GM23338 (cell line): ENCODE results near the gene ADAT2. TPM values are rescaled to one million over a fixed set of nuclear protein-coding genes. Genes with fewer than 3 reads are reported as not detected.

ENCODE experiments used
- ATAC-seq: fragments of 200-7000 bp; cut with Tn5 transposase; 3 replicates; pipeline ENCODE4 v1.9.1; 2020
- DNase-seq: peaks from one replicate; pipeline ENCODE4 v3.0.0-alpha.2; 2015; ENCODE audit warnings: low spot score
- H2AFZ ChIP-seq: fragments of 200-600 bp; sonication (generic); 2 replicates; pipeline ENCODE4 v1.8.0; 2016; ENCODE audit warnings: antibody characterized with exemption, mild to moderate bottlenecking, moderate library complexity
- H3F3A ChIP-seq: fragments of 200-600 bp; sonication (generic); replicated peaks from 2 replicates; pipeline ENCODE4 v1.8.0; 2017; ENCODE audit warnings: antibody characterized with exemption, mixed run types, low read depth
- H3K27ac ChIP-seq: fragments of 200-600 bp; sonication (generic); 2 replicates; pipeline ENCODE4 v1.6.1; 2016; ENCODE audit warnings: low read depth
- H3K27me3 ChIP-seq: fragments of 200-600 bp; sonication (generic); 2 replicates; pipeline ENCODE4 v1.8.0; 2016; ENCODE audit warnings: mild to moderate bottlenecking, mixed run types, moderate library complexity; ENCODE audit not compliant: insufficient read depth
- H3K36me3 ChIP-seq: fragments of 200-600 bp; sonication (generic); 2 replicates; pipeline ENCODE4 v1.8.0; 2016; ENCODE audit warnings: mild to moderate bottlenecking; ENCODE audit not compliant: insufficient read depth
- H3K4me1 ChIP-seq: fragments of 200-600 bp; sonication (generic); 2 replicates; pipeline ENCODE4 v1.8.0; 2016; ENCODE audit warnings: mild to moderate bottlenecking, moderate library complexity; ENCODE audit not compliant: insufficient read depth
- H3K4me2 ChIP-seq: fragments of 200-600 bp; sonication (generic); 2 replicates; pipeline ENCODE4 v1.7.1; 2017; ENCODE audit warnings: mixed run types
- H3K4me3 ChIP-seq: fragments of 200-600 bp; sonication (generic); 2 replicates; pipeline ENCODE4 v1.6.1; 2016; ENCODE audit warnings: mixed run types
- H3K79me2 ChIP-seq: fragments of 200-600 bp; sonication (generic); replicated peaks from 2 replicates; pipeline ENCODE4 v1.8.0; 2017; ENCODE audit warnings: mild to moderate bottlenecking; ENCODE audit not compliant: insufficient read depth
- H3K9me2 ChIP-seq: fragments of 200-600 bp; sonication (generic); 2 replicates; pipeline ENCODE4 v1.8.0; 2017; ENCODE audit not compliant: insufficient read depth
- H4K20me1 ChIP-seq: fragments of 200-600 bp; sonication (generic); replicated peaks from 2 replicates; pipeline ENCODE4 v1.8.0; 2017; ENCODE audit warnings: mild to moderate bottlenecking; ENCODE audit not compliant: insufficient read depth
- H3K27ac Mint-ChIP-seq: 2 replicates; pipeline ENCODE4 v1.8.0; 2020; ENCODE audit warnings: inconsistent platforms, mild to moderate bottlenecking, moderate library complexity, mixed read lengths
- H3K27me3 Mint-ChIP-seq: 3 replicates; pipeline ENCODE4 v1.8.0; 2022; ENCODE audit warnings: low read depth, mild to moderate bottlenecking, moderate library complexity, mixed read lengths, inconsistent platforms; ENCODE audit not compliant: insufficient read depth, poor library complexity
- H3K36me3 Mint-ChIP-seq: 3 replicates; pipeline ENCODE4 v1.8.0; 2021; ENCODE audit warnings: low read depth, mild to moderate bottlenecking, inconsistent platforms, moderate library complexity, mixed read lengths
- H3K4me1 Mint-ChIP-seq: 3 replicates; pipeline ENCODE4 v1.8.0; 2020; ENCODE audit warnings: mild to moderate bottlenecking, inconsistent platforms, mixed read lengths
- H3K4me3 Mint-ChIP-seq: 3 replicates; pipeline ENCODE4 v1.8.0; 2021; ENCODE audit warnings: moderate library complexity, mild to moderate bottlenecking, inconsistent platforms, mixed read lengths
- H3K9me3 Mint-ChIP-seq: 3 replicates; pipeline ENCODE4 v1.8.0; 2020; ENCODE audit warnings: moderate library complexity, mild to moderate bottlenecking, inconsistent platforms, mixed read lengths
- EZH2 ChIP-seq: fragments of 200-600 bp; sonication (generic); IDR thresholded peaks from one replicate; pipeline ENCODE4 v1.8.0; 2017; ENCODE audit warnings: antibody characterized with exemption, mild to moderate bottlenecking, low read depth; ENCODE audit not compliant: unreplicated experiment
- STAT1 ChIP-seq: IDR thresholded peaks from one replicate; pipeline ENCODE4 v1.6.1; 2016; ENCODE audit warnings: antibody characterized with exemption; ENCODE audit not compliant: unreplicated experiment
- ZNF114 ChIP-seq: fragments of 250-450 bp; sonication (Bioruptor Pico); IDR thresholded peaks from 2 replicates; pipeline ENCODE4 v1.5.0; 2020; ENCODE audit warnings: mild to moderate bottlenecking, moderate library complexity
- ZNF331 ChIP-seq: fragments of 250-450 bp; sonication (Bioruptor Pico); IDR thresholded peaks from 2 replicates; pipeline ENCODE4 v1.5.0; 2020; ENCODE audit warnings: low read depth, mild to moderate bottlenecking, moderate library complexity
- polyA plus RNA-seq: library from polyadenylated mRNA; unstranded; fragments of >200 nt; fragmentation: Nextera tagmentation; extraction: Ambion mirVana; gene quantifications from 2 replicates; pipeline ENCODE4 v1.2.1, GENCODE V29; 2016
- total RNA-seq: library from RNA; depleted of rRNA; stranded (reverse); fragments of >200 nt; shearing (Covaris generic); gene quantifications from 2 replicates; pipeline ENCODE4 v1.2.3, GENCODE V29; 2014
- TF ChIP-seq, protein P1 (sequence below): fragments of 250-450 bp; sonication (Bioruptor Pico); IDR thresholded peaks from 2 replicates; pipeline ENCODE4 v1.5.0; 2020; ENCODE audit warnings: mild to moderate bottlenecking, moderate library complexity
- TF ChIP-seq, protein P2 (sequence below), 2 experiments: fragments of 200-600 bp in 1 of 2; sonication (generic) in 1 of 2; conservative IDR thresholded peaks; 2 replicates each; pipeline versions ENCODE4 v1.5.1 to v1.6.1; 2016 to 2017; ENCODE audit warnings: antibody characterized with exemption in 2 of 2, low read depth in 2 of 2, mild to moderate bottlenecking in 2 of 2, moderate library complexity in 1 of 2
- TF ChIP-seq, protein P3 (sequence below): IDR thresholded peaks from one replicate; pipeline ENCODE4 v1.6.1; 2018; ENCODE audit warnings: antibody characterized with exemption; ENCODE audit not compliant: unreplicated experiment
- TF ChIP-seq, protein P4 (sequence below): IDR thresholded peaks from 2 replicates; pipeline ENCODE4 v1.6.1; 2016; ENCODE audit warnings: antibody characterized with exemption

Gene ADAT2
- total and polyA plus RNA-seq, 2 experiments from 2014 or later: 7.4 to 13.7 TPM

DNA sequence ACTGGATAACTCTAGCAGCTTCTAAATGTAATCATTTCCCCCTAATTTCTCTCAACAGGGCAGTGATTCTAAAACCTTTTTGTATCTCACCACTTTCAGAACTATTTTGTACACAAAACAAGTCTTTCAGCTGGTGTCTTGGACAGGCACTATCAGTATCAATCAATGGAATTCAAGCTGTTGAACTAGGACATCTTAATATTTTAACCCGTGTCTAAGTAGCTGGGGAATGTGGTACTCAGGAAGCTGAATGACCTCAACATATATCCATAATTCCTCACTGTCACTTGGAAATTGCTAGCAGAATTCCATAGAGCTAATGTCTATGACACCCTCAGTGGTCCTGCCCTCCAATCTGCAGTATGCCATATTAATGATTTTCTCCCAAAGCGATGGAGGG lies 24.5 kb downstream of the ADAT2 start (continued):
- TF ChIP-seq, protein P1, sequence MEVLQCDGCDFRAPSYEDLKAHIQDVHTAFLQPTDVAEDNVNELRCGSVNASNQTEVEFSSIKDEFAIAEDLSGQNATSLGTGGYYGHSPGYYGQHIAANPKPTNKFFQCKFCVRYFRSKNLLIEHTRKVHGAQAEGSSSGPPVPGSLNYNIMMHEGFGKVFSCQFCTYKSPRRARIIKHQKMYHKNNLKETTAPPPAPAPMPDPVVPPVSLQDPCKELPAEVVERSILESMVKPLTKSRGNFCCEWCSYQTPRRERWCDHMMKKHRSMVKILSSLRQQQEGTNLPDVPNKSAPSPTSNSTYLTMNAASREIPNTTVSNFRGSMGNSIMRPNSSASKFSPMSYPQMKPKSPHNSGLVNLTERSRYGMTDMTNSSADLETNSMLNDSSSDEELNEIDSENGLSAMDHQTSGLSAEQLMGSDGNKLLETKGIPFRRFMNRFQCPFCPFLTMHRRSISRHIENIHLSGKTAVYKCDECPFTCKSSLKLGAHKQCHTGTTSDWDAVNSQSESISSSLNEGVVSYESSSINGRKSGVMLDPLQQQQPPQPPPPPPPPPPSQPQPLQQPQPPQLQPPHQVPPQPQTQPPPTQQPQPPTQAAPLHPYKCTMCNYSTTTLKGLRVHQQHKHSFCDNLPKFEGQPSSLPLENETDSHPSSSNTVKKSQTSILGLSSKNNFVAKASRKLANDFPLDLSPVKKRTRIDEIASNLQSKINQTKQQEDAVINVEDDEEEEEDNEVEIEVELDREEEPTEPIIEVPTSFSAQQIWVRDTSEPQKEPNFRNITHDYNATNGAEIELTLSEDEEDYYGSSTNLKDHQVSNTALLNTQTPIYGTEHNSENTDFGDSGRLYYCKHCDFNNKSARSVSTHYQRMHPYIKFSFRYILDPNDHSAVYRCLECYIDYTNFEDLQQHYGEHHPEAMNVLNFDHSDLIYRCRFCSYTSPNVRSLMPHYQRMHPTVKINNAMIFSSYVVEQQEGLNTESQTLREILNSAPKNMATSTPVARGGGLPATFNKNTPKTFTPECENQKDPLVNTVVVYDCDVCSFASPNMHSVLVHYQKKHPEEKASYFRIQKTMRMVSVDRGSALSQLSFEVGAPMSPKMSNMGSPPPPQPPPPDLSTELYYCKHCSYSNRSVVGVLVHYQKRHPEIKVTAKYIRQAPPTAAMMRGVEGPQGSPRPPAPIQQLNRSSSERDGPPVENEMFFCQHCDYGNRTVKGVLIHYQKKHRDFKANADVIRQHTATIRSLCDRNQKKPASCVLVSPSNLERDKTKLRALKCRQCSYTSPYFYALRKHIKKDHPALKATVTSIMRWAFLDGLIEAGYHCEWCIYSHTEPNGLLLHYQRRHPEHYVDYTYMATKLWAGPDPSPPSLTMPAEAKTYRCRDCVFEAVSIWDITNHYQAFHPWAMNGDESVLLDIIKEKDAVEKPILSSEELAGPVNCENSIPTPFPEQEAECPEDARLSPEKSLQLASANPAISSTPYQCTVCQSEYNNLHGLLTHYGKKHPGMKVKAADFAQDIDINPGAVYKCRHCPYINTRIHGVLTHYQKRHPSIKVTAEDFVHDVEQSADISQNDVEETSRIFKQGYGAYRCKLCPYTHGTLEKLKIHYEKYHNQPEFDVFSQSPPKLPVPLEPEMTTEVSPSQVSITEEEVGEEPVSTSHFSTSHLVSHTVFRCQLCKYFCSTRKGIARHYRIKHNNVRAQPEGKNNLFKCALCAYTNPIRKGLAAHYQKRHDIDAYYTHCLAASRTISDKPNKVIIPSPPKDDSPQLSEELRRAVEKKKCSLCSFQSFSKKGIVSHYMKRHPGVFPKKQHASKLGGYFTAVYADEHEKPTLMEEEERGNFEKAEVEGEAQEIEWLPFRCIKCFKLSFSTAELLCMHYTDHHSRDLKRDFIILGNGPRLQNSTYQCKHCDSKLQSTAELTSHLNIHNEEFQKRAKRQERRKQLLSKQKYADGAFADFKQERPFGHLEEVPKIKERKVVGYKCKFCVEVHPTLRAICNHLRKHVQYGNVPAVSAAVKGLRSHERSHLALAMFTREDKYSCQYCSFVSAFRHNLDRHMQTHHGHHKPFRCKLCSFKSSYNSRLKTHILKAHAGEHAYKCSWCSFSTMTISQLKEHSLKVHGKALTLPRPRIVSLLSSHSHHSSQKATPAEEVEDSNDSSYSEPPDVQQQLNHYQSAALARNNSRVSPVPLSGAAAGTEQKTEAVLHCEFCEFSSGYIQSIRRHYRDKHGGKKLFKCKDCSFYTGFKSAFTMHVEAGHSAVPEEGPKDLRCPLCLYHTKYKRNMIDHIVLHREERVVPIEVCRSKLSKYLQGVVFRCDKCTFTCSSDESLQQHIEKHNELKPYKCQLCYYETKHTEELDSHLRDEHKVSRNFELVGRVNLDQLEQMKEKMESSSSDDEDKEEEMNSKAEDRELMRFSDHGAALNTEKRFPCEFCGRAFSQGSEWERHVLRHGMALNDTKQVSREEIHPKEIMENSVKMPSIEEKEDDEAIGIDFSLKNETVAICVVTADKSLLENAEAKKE (CRISPR knock-in tag): no peak
- TF ChIP-seq, protein P2, sequence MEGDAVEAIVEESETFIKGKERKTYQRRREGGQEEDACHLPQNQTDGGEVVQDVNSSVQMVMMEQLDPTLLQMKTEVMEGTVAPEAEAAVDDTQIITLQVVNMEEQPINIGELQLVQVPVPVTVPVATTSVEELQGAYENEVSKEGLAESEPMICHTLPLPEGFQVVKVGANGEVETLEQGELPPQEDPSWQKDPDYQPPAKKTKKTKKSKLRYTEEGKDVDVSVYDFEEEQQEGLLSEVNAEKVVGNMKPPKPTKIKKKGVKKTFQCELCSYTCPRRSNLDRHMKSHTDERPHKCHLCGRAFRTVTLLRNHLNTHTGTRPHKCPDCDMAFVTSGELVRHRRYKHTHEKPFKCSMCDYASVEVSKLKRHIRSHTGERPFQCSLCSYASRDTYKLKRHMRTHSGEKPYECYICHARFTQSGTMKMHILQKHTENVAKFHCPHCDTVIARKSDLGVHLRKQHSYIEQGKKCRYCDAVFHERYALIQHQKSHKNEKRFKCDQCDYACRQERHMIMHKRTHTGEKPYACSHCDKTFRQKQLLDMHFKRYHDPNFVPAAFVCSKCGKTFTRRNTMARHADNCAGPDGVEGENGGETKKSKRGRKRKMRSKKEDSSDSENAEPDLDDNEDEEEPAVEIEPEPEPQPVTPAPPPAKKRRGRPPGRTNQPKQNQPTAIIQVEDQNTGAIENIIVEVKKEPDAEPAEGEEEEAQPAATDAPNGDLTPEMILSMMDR (conservative IDR thresholded peaks at IDR 0.05; ENCODE audit: low read depth in 2 of 2): no peak
- no peak for TF ChIP-seq ZNF331 (CRISPR knock-in tag)

DNA sequence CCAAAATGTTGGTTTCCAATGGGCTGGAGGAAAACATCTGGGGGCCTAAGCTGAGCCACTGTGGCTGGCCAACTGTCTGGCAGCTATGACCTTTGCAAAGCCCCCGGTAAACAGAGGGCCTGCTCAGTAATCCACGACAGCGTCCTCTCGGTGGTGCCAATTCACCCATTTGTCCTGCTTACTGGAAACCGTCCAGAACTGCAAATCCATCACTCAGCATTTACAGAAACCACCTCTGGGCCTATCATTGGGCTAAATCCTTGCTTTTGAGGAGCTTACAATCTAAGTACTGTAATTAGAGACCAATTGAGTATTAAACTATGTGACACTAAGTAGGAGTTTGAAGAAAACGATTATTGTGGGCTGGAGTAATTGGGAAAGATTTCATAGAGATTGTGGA lies 31.0 kb downstream of the ADAT2 start:
- H3K27me3 Mint-ChIP-seq: no peaks in the 10 kb centered on the region
- H3K79me2 ChIP-seq: no peaks in the 10 kb centered on the region
- H3K27ac ChIP-seq: 0 out of 2 replicates have a peak overlapping the region, but pooled peaks have one; percentile 19
- H3K4me3 Mint-ChIP-seq: no peak overlapping the region
- H3K27me3 ChIP-seq: no peaks in the 10 kb centered on the region
- TF ChIP-seq, protein P3, sequence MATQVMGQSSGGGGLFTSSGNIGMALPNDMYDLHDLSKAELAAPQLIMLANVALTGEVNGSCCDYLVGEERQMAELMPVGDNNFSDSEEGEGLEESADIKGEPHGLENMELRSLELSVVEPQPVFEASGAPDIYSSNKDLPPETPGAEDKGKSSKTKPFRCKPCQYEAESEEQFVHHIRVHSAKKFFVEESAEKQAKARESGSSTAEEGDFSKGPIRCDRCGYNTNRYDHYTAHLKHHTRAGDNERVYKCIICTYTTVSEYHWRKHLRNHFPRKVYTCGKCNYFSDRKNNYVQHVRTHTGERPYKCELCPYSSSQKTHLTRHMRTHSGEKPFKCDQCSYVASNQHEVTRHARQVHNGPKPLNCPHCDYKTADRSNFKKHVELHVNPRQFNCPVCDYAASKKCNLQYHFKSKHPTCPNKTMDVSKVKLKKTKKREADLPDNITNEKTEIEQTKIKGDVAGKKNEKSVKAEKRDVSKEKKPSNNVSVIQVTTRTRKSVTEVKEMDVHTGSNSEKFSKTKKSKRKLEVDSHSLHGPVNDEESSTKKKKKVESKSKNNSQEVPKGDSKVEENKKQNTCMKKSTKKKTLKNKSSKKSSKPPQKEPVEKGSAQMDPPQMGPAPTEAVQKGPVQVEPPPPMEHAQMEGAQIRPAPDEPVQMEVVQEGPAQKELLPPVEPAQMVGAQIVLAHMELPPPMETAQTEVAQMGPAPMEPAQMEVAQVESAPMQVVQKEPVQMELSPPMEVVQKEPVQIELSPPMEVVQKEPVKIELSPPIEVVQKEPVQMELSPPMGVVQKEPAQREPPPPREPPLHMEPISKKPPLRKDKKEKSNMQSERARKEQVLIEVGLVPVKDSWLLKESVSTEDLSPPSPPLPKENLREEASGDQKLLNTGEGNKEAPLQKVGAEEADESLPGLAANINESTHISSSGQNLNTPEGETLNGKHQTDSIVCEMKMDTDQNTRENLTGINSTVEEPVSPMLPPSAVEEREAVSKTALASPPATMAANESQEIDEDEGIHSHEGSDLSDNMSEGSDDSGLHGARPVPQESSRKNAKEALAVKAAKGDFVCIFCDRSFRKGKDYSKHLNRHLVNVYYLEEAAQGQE: no peak
- TF ChIP-seq ZNF331 (CRISPR knock-in tag) (no peak), ZNF114 (CRISPR knock-in tag) (no peak), EZH2 (no peak), STAT1 (no peak)
- TF ChIP-seq, protein P4, sequence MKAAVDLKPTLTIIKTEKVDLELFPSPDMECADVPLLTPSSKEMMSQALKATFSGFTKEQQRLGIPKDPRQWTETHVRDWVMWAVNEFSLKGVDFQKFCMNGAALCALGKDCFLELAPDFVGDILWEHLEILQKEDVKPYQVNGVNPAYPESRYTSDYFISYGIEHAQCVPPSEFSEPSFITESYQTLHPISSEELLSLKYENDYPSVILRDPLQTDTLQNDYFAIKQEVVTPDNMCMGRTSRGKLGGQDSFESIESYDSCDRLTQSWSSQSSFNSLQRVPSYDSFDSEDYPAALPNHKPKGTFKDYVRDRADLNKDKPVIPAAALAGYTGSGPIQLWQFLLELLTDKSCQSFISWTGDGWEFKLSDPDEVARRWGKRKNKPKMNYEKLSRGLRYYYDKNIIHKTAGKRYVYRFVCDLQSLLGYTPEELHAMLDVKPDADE: no peak
- no peak overlapping the region for H2AFZ ChIP-seq
- no peaks in the 10 kb centered on the region for H3K9me3 Mint-ChIP-seq
- ATAC-seq: no peak
- H3K4me3 ChIP-seq: no peak overlapping the region
- H3K9me2 ChIP-seq: no peaks in the 10 kb centered on the region; the same call in 1 of the 2 replicates
- H3K36me3 ChIP-seq: no peaks in the 10 kb centered on the region
- no peaks in the 10 kb centered on the region for H3K36me3 Mint-ChIP-seq
- H3K27ac Mint-ChIP-seq: no peak overlapping the region; the same call in 1 of the 2 replicates
- H3K4me1 ChIP-seq: no peaks in the 10 kb centered on the region
- no peaks in the 10 kb centered on the region; the same call in 1 of the 2 replicates for H4K20me1 ChIP-seq
- no peak for DNase-seq
- no peaks in the 10 kb centered on the region; the same call in 2 of the 3 replicates for H3K4me1 Mint-ChIP-seq
- H3F3A ChIP-seq: no peaks in the 10 kb centered on the region
- no peak overlapping the region for H3K4me2 ChIP-seq
